A673 (cell line): Measurements from ENCODE around the gene CFAP221. TPM values are rescaled to one million over a fixed set of nuclear protein-coding genes. Genes with fewer than 3 reads are reported as not detected.

Source experiments
- BruUV-seq: library from RNA; stranded (reverse); fragments of 400-500 nt; replicated peaks from 2 replicates; lab custom pipeline; 2021; lab: Mats Ljungman, UMichigan
- CTCF ChIA-PET: fragments of 300-600 bp; sonication (Branson Sonifier 250); formaldehyde crosslinking; loops from one replicate; lab custom pipeline; 2022; ENCODE audit warnings: antibody characterized with exemption; lab: Charles Lee
- POLR2A ChIA-PET: fragments of 300-600 bp; sonication (Branson Sonifier 250); formaldehyde crosslinking; loops from one replicate; lab custom pipeline; 2022; ENCODE audit warnings: antibody characterized with exemption; ENCODE audit not compliant: low non-redundant PET; lab: Charles Lee
- DNase-seq: peaks from one replicate; pipeline ENCODE4 v3.0.0-alpha.2; 2015; ENCODE audit warnings: low spot score
- H3K27ac ChIP-seq: fragments of 200-600 bp; sonication (generic); 2 replicates; pipeline ENCODE4 v1.5.1; 2016; ENCODE audit warnings: mixed run types, low read depth, mild to moderate bottlenecking, mixed read lengths, antibody characterized with exemption, low read length; ENCODE audit not compliant: poor library complexity, severe bottlenecking
- H3K27me3 ChIP-seq: fragments of 200-600 bp; sonication (generic); replicated peaks from 2 replicates; pipeline ENCODE4 v1.6.1; 2017; ENCODE audit warnings: mixed run types, low read depth, mild to moderate bottlenecking, mixed read lengths, antibody characterized with exemption, low read length; ENCODE audit not compliant: insufficient read depth, poor library complexity
- H3K36me3 ChIP-seq: fragments of 200-600 bp; sonication (generic); 2 replicates; pipeline ENCODE4 v1.6.1; 2016; ENCODE audit warnings: mixed run types, mild to moderate bottlenecking, mixed read lengths, antibody characterized with exemption, low read length; ENCODE audit not compliant: insufficient read depth, poor library complexity, severe bottlenecking
- H3K4me1 ChIP-seq: fragments of 200-600 bp; sonication (generic); 2 replicates; pipeline ENCODE4 v1.6.1; 2017; ENCODE audit warnings: mixed run types, mild to moderate bottlenecking, mixed read lengths, antibody characterized with exemption, low read length; ENCODE audit not compliant: insufficient read depth, poor library complexity, severe bottlenecking
- H3K4me3 ChIP-seq: fragments of 200-600 bp; sonication (generic); 2 replicates; pipeline ENCODE4 v1.5.1; 2016; ENCODE audit warnings: low read depth, mixed run types, mild to moderate bottlenecking, mixed read lengths, low read length; ENCODE audit not compliant: poor library complexity, severe bottlenecking
- H3K9me3 ChIP-seq: fragments of 200-600 bp; sonication (generic); 2 replicates; pipeline ENCODE4 v1.6.1; 2016; ENCODE audit warnings: mixed run types, low read depth, mild to moderate bottlenecking, mixed read lengths, antibody characterized with exemption, low read length; ENCODE audit not compliant: poor library complexity, severe bottlenecking
- CTCF ChIP-seq: fragments of 300-800, 200-600 bp; sonication (generic); conservative IDR thresholded peaks from 2 replicates; pipeline ENCODE4 v1.5.1; 2017; ENCODE audit warnings: low read depth, mild to moderate bottlenecking, antibody characterized with exemption, low read length, moderate library complexity, mixed read lengths
- EZH2 ChIP-seq: fragments of 200-600 bp; sonication (generic); IDR thresholded peaks from 2 replicates; pipeline ENCODE4 v1.6.1; 2017; ENCODE audit warnings: borderline replicate concordance, low read depth, mild to moderate bottlenecking, mixed read lengths, antibody characterized with exemption, low read length; ENCODE audit not compliant: poor library complexity, severe bottlenecking
- intact Hi-C: fragments of 100-400 bp; cut with micrococcal nuclease; formaldehyde crosslinking; loops from one replicate; pipeline ENCODE4 v1.10.0; 2022; ENCODE audit not compliant: unreplicated experiment
- total RNA-seq: library from RNA; stranded (reverse); gene quantifications from 2 replicates; pipeline ENCODE4 v1.2.3, GENCODE V29; 2021

Gene CFAP221
- total RNA-seq, 1 experiment from 2014 or later, result 1.5 TPM

DNA sequence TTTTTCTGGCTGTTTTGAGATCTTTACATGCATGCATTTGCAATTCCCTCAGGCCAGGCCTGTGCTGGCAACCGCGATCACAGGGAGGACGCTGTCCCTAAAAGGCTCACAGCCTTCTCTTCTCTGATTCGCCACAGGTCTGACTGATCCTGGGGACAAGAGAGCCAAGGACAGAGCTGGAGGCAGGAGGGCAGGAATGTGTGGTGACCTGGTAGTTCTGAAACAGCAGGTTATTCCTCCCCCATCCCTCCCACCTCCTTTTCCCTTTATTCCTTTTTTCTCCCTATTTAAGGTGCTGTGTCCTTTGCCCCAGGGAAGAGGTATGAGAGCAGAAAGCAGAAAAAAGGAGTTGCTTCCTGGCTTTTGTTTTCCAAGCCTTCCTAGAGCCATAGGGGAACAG lies 156.6 kb downstream of the CFAP221 start:
- DNase-seq, result no peak
- Histone ChIP-seq H3K4me1 (peaks cover 5% of the 10 kb centered on the region), H3K27ac (no peak overlapping the region), H3K9me3 (no peaks in the 10 kb centered on the region), H3K36me3 (no peaks in the 10 kb centered on the region), H3K27me3 (no peaks in the 10 kb centered on the region), H3K4me3 (no peak overlapping the region)
- CTCF ChIA-PET, result no interaction called here
- TF ChIP-seq EZH2 (no peak), CTCF (no peak)
- no TSS peak for BruUV-seq
- POLR2A ChIA-PET, result no interaction called here
- intact Hi-C loops, result loop anchor here (5.0 kb wide), 3 partner anchors 121 to 406 kb away; partner anchors contain the start of gene EPB41L5

DNA sequence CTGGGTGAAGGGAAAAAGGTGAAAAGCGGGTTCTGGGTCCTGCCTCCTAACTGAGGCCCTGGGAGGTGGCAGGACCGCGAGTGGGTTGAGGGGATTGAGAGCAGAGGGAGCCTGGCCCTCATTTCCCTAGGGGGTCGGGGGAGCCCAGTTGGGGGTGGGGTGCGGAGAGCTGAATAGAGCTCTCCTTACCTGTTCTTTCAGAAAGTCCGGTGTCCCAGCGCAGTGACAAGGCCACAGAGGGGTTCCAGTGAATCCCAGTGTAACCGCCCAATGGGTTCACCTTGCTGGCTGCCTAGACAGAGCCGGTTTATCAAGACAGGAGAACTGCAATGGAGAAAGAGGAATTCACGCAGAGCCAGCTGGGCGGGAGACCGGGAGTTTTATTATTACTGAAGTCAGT lies 157.1 kb downstream of the CFAP221 start:
- Histone ChIP-seq H3K27ac (no peak overlapping the region), H3K4me3 (no peak overlapping the region), H3K4me1 (peaks cover 5% of the 10 kb centered on the region), H3K9me3 (no peaks in the 10 kb centered on the region), H3K36me3 (no peaks in the 10 kb centered on the region), H3K27me3 (no peaks in the 10 kb centered on the region)
- POLR2A ChIA-PET, result no interaction called here
- CTCF ChIA-PET, result no interaction called here
- no peak for TF ChIP-seq EZH2
- no peak for TF ChIP-seq CTCF
- intact Hi-C loops, result loop anchor here (5.0 kb wide), 3 partner anchors 121 to 406 kb away; partner anchors contain the start of gene EPB41L5
- no TSS peak for BruUV-seq
- no peak for DNase-seq

DNA sequence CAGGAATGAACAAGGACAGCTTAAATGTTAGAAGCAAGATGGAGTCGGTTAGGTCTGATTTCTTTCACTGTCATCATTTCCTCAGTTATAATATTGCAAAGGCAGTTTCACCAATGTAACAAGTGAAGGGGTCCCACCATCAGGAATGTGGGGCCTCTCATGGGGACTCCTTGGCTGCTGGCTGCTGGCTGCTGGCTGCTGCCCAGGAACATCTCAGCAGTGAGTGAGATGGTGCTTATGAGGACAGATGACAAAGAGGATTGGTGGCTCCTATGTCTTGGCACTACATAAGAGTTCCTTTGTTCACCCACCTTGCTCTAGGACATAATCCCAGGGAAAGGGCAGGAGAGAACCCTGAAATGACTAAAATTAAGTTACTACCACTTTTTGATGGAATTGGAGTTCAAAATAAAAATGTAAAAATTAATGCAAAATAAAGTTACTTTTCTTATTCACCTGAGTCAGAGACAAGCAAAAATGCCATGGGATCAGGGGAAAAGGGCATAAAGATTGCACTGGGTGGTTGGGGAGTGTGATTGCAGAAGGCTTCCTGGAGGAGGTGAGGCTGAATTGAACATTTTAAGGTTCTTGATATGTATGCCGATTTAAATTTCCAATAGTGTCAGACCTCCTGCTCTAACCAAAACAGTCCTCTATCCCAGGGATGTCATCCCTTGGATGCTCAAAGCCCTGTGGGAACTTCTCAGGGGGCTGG lies 158.1 kb downstream of the CFAP221 start:
- CTCF ChIA-PET, result interaction anchor here (0.6 to 1.1 kb wide), 5 partner anchors 19 to 472 kb away, joined by 3 to 13 read pairs (median 4); partner anchors contain the start of gene TMEM177
- DNase-seq, result no peak
- no peaks in the 10 kb centered on the region for H3K27me3 ChIP-seq
- no peak overlapping the region for H3K27ac ChIP-seq
- POLR2A ChIA-PET, result no interaction called here
- H3K4me1 ChIP-seq, result peaks cover 5% of the 10 kb centered on the region
- H3K9me3 ChIP-seq, result no peaks in the 10 kb centered on the region
- no peak for TF ChIP-seq EZH2
- no peak for TF ChIP-seq CTCF
- H3K4me3 ChIP-seq, result no peak overlapping the region
- intact Hi-C loops, result loop anchor here (2.0 to 5.0 kb wide), 4 partner anchors 120 to 610 kb away; partner anchors contain the start of gene EPB41L5
- no peaks in the 10 kb centered on the region for H3K36me3 ChIP-seq
- BruUV-seq, result no TSS peak
